ENCODE measurements around the gene APOL6.

- TF ChIP-seq MNT (conservative IDR thresholded peaks at IDR 0.05) (no peak), RCOR1 (IDR thresholded peaks at IDR 0.05; ENCODE audit: borderline replicate concordance in 1 of 2, low read depth in 2 of 2, low read length in 2 of 2) (no peak), HDAC3 (IDR thresholded peaks at IDR 0.05; ENCODE audit: borderline replicate concordance, partially characterized antibody) (no peak), CTCF (IDR thresholded peaks at IDR 0.05 in 2 of 3, conservative IDR thresholded peaks at IDR 0.05 in 1 of 3; ENCODE audit: insufficient read depth in 2 of 3, low read depth in 1 of 3, low read length in 3 of 3) (no peak), CEBPB (tag; IDR thresholded peaks at IDR 0.05) (no peak)
Measured at GRCh38 chr22:35616043-35616442, 32.2 kb upstream of the APOL6 start.
